ENCODE results near the gene BTBD6. TPM values are rescaled to one million over a fixed set of nuclear protein-coding genes. Genes with fewer than 3 reads are reported as not detected.
"Not testable (repeated sequence)": the region's sequence is repeated elsewhere in the genome, so short reads cannot be mapped to it uniquely, and the experiment has no call there.

BTBD6 gene
- total RNA-seq, 1 experiment from 2014 or later = 9.3 TPM

DNA sequence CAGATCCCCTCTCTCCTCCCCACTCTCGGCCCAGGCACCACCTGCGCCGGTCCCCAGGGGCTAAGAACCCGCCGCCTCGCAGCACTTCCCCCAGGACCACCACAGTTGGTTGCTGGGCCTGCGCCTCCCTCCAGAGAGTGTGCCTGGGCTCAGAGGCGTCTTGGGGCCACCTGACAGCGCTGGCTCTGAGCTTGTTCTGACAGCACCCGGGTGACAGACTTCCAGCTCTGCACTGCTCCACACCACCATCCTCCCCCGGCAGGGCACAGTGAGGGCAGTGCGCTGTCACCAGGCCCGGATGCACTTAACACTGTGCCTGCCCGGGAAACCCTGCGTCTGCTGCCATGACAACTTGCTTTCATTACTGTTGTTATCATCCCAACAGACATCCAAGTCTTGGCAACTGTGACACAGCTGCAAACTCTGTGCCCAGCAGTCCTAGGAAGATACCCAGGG lies 45.8 kb downstream of the BTBD6 start:
- peak; percentile 17 for DNase-seq (ENCODE audit: low read depth)

DNA sequence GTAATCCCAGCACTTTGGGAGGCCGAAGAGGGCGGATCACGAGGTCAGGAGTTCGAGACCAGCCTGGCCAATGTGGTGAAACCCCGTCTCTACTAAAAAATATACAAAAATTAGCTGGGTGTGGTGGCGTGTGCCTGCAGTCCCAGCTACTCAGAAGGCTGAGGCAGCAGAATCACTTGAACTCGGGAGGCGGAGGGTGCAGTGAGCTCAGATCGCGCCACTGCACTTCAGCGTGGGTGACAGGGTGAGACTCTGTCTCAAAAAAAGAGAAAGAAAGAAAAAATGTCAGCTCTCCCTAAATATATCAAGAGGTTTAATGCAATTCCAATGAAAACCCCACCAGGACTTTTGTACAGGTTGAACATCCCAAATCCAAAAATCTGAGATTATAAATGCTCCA lies 49.0 kb downstream of the BTBD6 start:
- not testable (repeated sequence) for DNase-seq (ENCODE audit: low read depth)

GRCh38 chr14:105299654-105300541 lies 51.6 kb downstream of the BTBD6 start:
- DNase-seq (ENCODE audit: low read depth) = no peak

Other genes with a start within 250 kb of the BTBD6 start
- gene CDCA4, start 227.4 kb upstream of the BTBD6 start, total RNA-seq (2014; rRNA removed; shearing (Covaris generic)) = 70.9 and 87.9 TPM in 2 replicates
- 0.21 and 0.40 TPM in 2 replicates for gene GPR132, start 183.1 kb upstream of the BTBD6 start, total RNA-seq (2014; rRNA removed; shearing (Covaris generic))
- gene JAG2, start 79.8 kb upstream of the BTBD6 start, total RNA-seq (2014; rRNA removed; shearing (Covaris generic)) = 0.47 and 0.48 TPM in 2 replicates
- gene NUDT14, start 67.2 kb upstream of the BTBD6 start, total RNA-seq (2014; rRNA removed; shearing (Covaris generic)) = 14.2 and 21.4 TPM in 2 replicates
- 25.4 and 25.6 TPM in 2 replicates for gene BRF1, start 52.5 kb downstream of the BTBD6 start, total RNA-seq (2014; rRNA removed; shearing (Covaris generic))
- 33.0 and 33.3 TPM in 2 replicates for gene PACS2, start 66.2 kb downstream of the BTBD6 start, total RNA-seq (2014; rRNA removed; shearing (Covaris generic))
- 0.20 TPM in 1 of 2 replicates, not detected in the other for gene TEX22, start 150.0 kb downstream of the BTBD6 start, total RNA-seq (2014; rRNA removed; shearing (Covaris generic))
- 57.8 and 78.4 TPM in 2 replicates for gene MTA1, start 171.3 kb downstream of the BTBD6 start, total RNA-seq (2014; rRNA removed; shearing (Covaris generic))
- gene CRIP2, start 226.3 kb downstream of the BTBD6 start, total RNA-seq (2014; rRNA removed; shearing (Covaris generic)) = 99.3 and 127 TPM in 2 replicates
- 1.8 TPM in 1 of 2 replicates, not detected in the other for gene CRIP1, start 238.4 kb downstream of the BTBD6 start, total RNA-seq (2014; rRNA removed; shearing (Covaris generic))
- 49.3 and 50.2 TPM in 2 replicates for gene TEDC1, start 242.7 kb downstream of the BTBD6 start, total RNA-seq (2014; rRNA removed; shearing (Covaris generic))